H1 (cell line): ENCODE measurements around the gene CSHL1. TPM values are rescaled to one million over a fixed set of nuclear protein-coding genes. Genes with fewer than 3 reads are reported as not detected.
"Not testable (repeated sequence)": the region's sequence is repeated elsewhere in the genome, so short reads cannot be mapped to it uniquely, and the experiment has no call there.

Source experiments
- CTCF ChIA-PET: fragments of 300-600 bp; sonication (Branson Sonifier 250); formaldehyde crosslinking; loops from one replicate; lab custom pipeline; 2021; ENCODE audit not compliant: partially characterized antibody; lab: Charles Lee
- POLR2A ChIA-PET: fragments of 300-600 bp; sonication (Branson Sonifier 250); formaldehyde crosslinking; loops from one replicate; lab custom pipeline; 2021; ENCODE audit warnings: inconsistent platforms; ENCODE audit not compliant: partially characterized antibody; lab: Charles Lee
- DNase-seq, 2 experiments: peaks; one replicate each; pipeline versions ENCODE4 v3.0.0 to v3.0.0-alpha.2; 2010 to 2022; ENCODE audit warnings: low spot score in 2 of 2, low read depth in 1 of 2, mixed read lengths in 1 of 2
- FAIRE-seq: peaks from 2 replicates; lab custom pipeline; 2011; peaks lifted over from hg19 to GRCh38; lab: Jason Lieb, UNC
- H2AFZ ChIP-seq: 2 replicates; pipeline ENCODE4 v1.8.1; 2012; ENCODE audit warnings: low read length, inconsistent platforms
- H2AK5ac ChIP-seq: 2 replicates; pipeline ENCODE4 v1.6.1; 2013; ENCODE audit warnings: low read depth, low read length
- H2BK120ac ChIP-seq: replicated peaks from 2 replicates; pipeline ENCODE3; 2013; ENCODE audit warnings: low read depth, low read length, inconsistent platforms
- H2BK12ac ChIP-seq: 2 replicates; pipeline ENCODE4 v1.6.1; 2013; ENCODE audit warnings: low read depth, low read length
- H2BK15ac ChIP-seq: 2 replicates; pipeline ENCODE4 v1.6.1; 2013; ENCODE audit warnings: low read length
- H2BK20ac ChIP-seq: 2 replicates; pipeline ENCODE4 v1.6.1; 2013; ENCODE audit warnings: low read length
- H2BK5ac ChIP-seq: 2 replicates; pipeline ENCODE4 v1.6.1; 2013; ENCODE audit warnings: low read depth, low read length
- H3K14ac ChIP-seq: 2 replicates; pipeline ENCODE4 v1.6.1; 2013; ENCODE audit warnings: inconsistent platforms; ENCODE audit not compliant: insufficient read length
- H3K18ac ChIP-seq: 2 replicates; pipeline ENCODE4 v1.6.1; 2013; ENCODE audit warnings: low read length; ENCODE audit errors: extremely low read depth
- H3K23ac ChIP-seq: 2 replicates; pipeline ENCODE4 v1.6.1; 2013; ENCODE audit warnings: inconsistent platforms; ENCODE audit not compliant: insufficient read length
- H3K23me2 ChIP-seq: 2 replicates; pipeline ENCODE4 v1.6.1; 2013; ENCODE audit warnings: low read depth, low read length
- H3K27ac ChIP-seq: 2 replicates; pipeline ENCODE4 v1.6.1; 2011; ENCODE audit warnings: low read depth, low read length, inconsistent platforms
- H3K27me3 ChIP-seq, 4 experiments: replicated peaks in 1 of 4; 1 replicate in 1 of 4; 2 replicates in 3 of 4; pipeline versions ENCODE4 v1.6.1 to v1.8.1; 2011 to 2013; ENCODE audit warnings: low read length in 3 of 4, mild to moderate bottlenecking in 3 of 4, inconsistent platforms in 2 of 4, mixed read lengths in 2 of 4, moderate library complexity in 1 of 4; ENCODE audit not compliant: control insufficient read depth in 3 of 4, insufficient read depth in 3 of 4; ENCODE audit errors: extremely low read depth in 1 of 4
- H3K36me3 ChIP-seq, 4 experiments: 2 replicates each; pipeline versions ENCODE4 v1.6.1 to v1.8.1; 2011 to 2013; ENCODE audit warnings: mild to moderate bottlenecking in 4 of 4, low read length in 3 of 4, moderate library complexity in 2 of 4, control low read depth in 1 of 4, inconsistent platforms in 1 of 4; ENCODE audit not compliant: insufficient read depth in 4 of 4, control insufficient read depth in 2 of 4
- H3K4ac ChIP-seq: replicated peaks from 2 replicates; pipeline ENCODE3; 2013; ENCODE audit warnings: low read length, low read depth, mixed read lengths, inconsistent platforms; ENCODE audit not compliant: insufficient read length
- H3K4me1 ChIP-seq, 4 experiments: replicated peaks in 1 of 4; 1 replicate in 1 of 4; 2 replicates in 3 of 4; pipeline versions ENCODE4 v1.6.1 to v1.8.1; 2011 to 2013; ENCODE audit warnings: low read length in 3 of 4, inconsistent platforms in 2 of 4, mixed read lengths in 1 of 4; ENCODE audit not compliant: insufficient read depth in 4 of 4, control insufficient read depth in 3 of 4
- H3K4me2 ChIP-seq, 2 experiments: 2 replicates each; pipeline versions ENCODE4 v1.6.1 to v1.8.1; 2011 to 2013; ENCODE audit warnings: low read depth in 2 of 2, low read length in 2 of 2, control low read depth in 1 of 2, inconsistent platforms in 1 of 2, mild to moderate bottlenecking in 1 of 2; ENCODE audit not compliant: insufficient read depth in 1 of 2
- H3K4me3 ChIP-seq, 4 experiments: fragments of 200-600, 300-600 bp in 1 of 4; sonication (generic), shearing (Covaris generic), sonication (Bioruptor Twin) in 1 of 4; 2 replicates each; pipeline versions ENCODE4 v1.5.1 to v1.8.1; 2011 to 2016; ENCODE audit warnings: low read length in 4 of 4, low read depth in 3 of 4, control low read depth in 2 of 4, inconsistent platforms in 2 of 4, mild to moderate bottlenecking in 2 of 4, mixed read lengths in 1 of 4, moderate library complexity in 1 of 4; ENCODE audit not compliant: insufficient read depth in 2 of 4; ENCODE audit errors: extremely low read depth in 1 of 4
- H3K56ac ChIP-seq: replicated peaks from 2 replicates; pipeline ENCODE3; 2013; ENCODE audit warnings: low read depth, mild to moderate bottlenecking, mixed read lengths, low read length, inconsistent platforms; ENCODE audit not compliant: insufficient read length
- H3K79me1 ChIP-seq: 2 replicates; pipeline ENCODE4 v1.6.1; 2013; ENCODE audit warnings: low read depth, low read length, control low read depth
- H3K79me2 ChIP-seq, 2 experiments: 2 replicates each; pipeline versions ENCODE4 v1.6.1 to v1.8.1; 2012 to 2013; ENCODE audit warnings: low read length in 2 of 2, mild to moderate bottlenecking in 2 of 2, inconsistent platforms in 1 of 2; ENCODE audit not compliant: insufficient read depth in 2 of 2, control insufficient read depth in 1 of 2
- H3K9ac ChIP-seq, 4 experiments: replicated peaks in 1 of 4; 1 replicate in 1 of 4; 2 replicates in 3 of 4; pipeline versions ENCODE4 v1.6.1 to v1.8.1; 2011 to 2013; ENCODE audit warnings: low read depth in 3 of 4, low read length in 3 of 4, control low read depth in 2 of 4, mild to moderate bottlenecking in 2 of 4, moderate library complexity in 2 of 4, inconsistent platforms in 1 of 4; ENCODE audit errors: extremely low read depth in 1 of 4
- H3K9me3 ChIP-seq, 2 experiments: 2 replicates each; pipeline versions ENCODE4 v1.6.1 to v1.8.1; 2012 to 2013; ENCODE audit warnings: mild to moderate bottlenecking in 2 of 2, moderate library complexity in 2 of 2, control low read depth in 1 of 2, inconsistent platforms in 1 of 2, low read depth in 1 of 2, low read length in 1 of 2, mixed read lengths in 1 of 2; ENCODE audit not compliant: insufficient read depth in 2 of 2
- H4K20me1 ChIP-seq, 2 experiments: replicated peaks in 1 of 2; 2 replicates each; pipeline versions ENCODE3 to v1.8.1; 2011 to 2013; ENCODE audit warnings: inconsistent platforms in 2 of 2, low read length in 2 of 2, mild to moderate bottlenecking in 1 of 2; ENCODE audit not compliant: insufficient read depth in 2 of 2, control insufficient read depth in 1 of 2
- H4K5ac ChIP-seq: 2 replicates; pipeline ENCODE4 v1.6.1; 2013; ENCODE audit warnings: low read length, low read depth, mixed read lengths, inconsistent platforms; ENCODE audit not compliant: insufficient read length
- H4K8ac ChIP-seq: 2 replicates; pipeline ENCODE4 v1.8.0; 2013; ENCODE audit warnings: mild to moderate bottlenecking, moderate library complexity, low read length, inconsistent platforms; ENCODE audit not compliant: insufficient read depth; ENCODE audit errors: extremely low read depth
- H4K91ac ChIP-seq: replicated peaks from 2 replicates; pipeline ENCODE3; 2013; ENCODE audit warnings: low read length, mixed read lengths, inconsistent platforms; ENCODE audit not compliant: insufficient read length
- CREB1 ChIP-seq: IDR thresholded peaks from 2 replicates; pipeline ENCODE4 v1.6.1; 2012; ENCODE audit warnings: inconsistent platforms
- RAD21 ChIP-seq, 2 experiments: IDR thresholded peaks in 1 of 2; conservative IDR thresholded peaks in 1 of 2; 2 replicates each; pipeline ENCODE4 v1.6.1; 2011; ENCODE audit warnings: low read depth in 2 of 2, low read length in 2 of 2, improper control_type of control experiment in 1 of 2, inconsistent platforms in 1 of 2, mild to moderate bottlenecking in 1 of 2, moderate library complexity in 1 of 2
- SIN3A ChIP-seq, 2 experiments: IDR thresholded peaks in 1 of 2; conservative IDR thresholded peaks in 1 of 2; 2 replicates each; pipeline ENCODE4 v1.6.1; 2011 to 2012; ENCODE audit warnings: low read length in 2 of 2, improper control_type of control experiment in 1 of 2, low read depth in 1 of 2, mild to moderate bottlenecking in 1 of 2
- SP1 ChIP-seq: IDR thresholded peaks from 2 replicates; pipeline ENCODE4 v1.6.1; 2011; ENCODE audit warnings: low read depth, low read length
- WGBS, 2 experiments: shearing (Covaris generic) in 1 of 2; methylation state at CpG; one replicate each; pipeline versions ENCODE4 v1.1.6 to v1.1.7; 2013 to 2015; ENCODE audit warnings: low lambda C conversion rate in 2 of 2, mixed read lengths in 2 of 2, inconsistent platforms in 1 of 2, low coverage in 1 of 2, missing lambda C conversion rate in 1 of 2; ENCODE audit not compliant: insufficient replicate concordance in 2 of 2, insufficient coverage in 1 of 2, insufficient read length in 1 of 2; ENCODE audit errors: extremely low coverage in 1 of 2, missing lambda C conversion rate in 1 of 2; 5-methylcytosine and 5-hydroxymethylcytosine counted together
- polyA plus RNA-seq, 7 experiments: library from polyadenylated mRNA; depleted of rRNA in 3 of 7; stranded (reverse) in 5 of 7; unstranded in 2 of 7; fragments of >200 nt in 5 of 7; fragments of 200-250 nt in 2 of 7; gene quantifications; 1 replicate in 5 of 7; 2 replicates in 1 of 7; 4 replicates in 1 of 7; pipeline versions ENCODE4 v1.2.1 to v1.2.3, GENCODE V29; 2011 to 2013; ENCODE audit warnings: missing spikeins in 2 of 7, mixed read lengths in 2 of 7
- total RNA-seq: library from RNA; stranded (reverse); fragmentation: NEBNext Ultra II Directional; extraction: Animal tissue kit (Norgen Biotek cat#: 25700); gene quantifications from 2 replicates; pipeline ENCODE4 v1.2.1, GENCODE V29; 2021
- TF ChIP-seq, protein P1 (sequence below), 3 experiments: IDR thresholded peaks; 1 replicate in 2 of 3; 2 replicates in 1 of 3; pipeline versions ENCODE4 v1.5.1 to v1.6.1; 2011; ENCODE audit warnings: low read length in 3 of 3, mild to moderate bottlenecking in 3 of 3, inconsistent platforms in 2 of 3, low read depth in 1 of 3, moderate library complexity in 1 of 3; ENCODE audit not compliant: insufficient read depth in 1 of 3; ENCODE audit errors: control extremely low read depth in 1 of 3

The CSHL1 gene
- total and polyA plus RNA-seq, 2 of the 8 experiments (the other 6 are each of a cell fraction or from before 2014, with no cell fraction given) = not detected

DNA sequence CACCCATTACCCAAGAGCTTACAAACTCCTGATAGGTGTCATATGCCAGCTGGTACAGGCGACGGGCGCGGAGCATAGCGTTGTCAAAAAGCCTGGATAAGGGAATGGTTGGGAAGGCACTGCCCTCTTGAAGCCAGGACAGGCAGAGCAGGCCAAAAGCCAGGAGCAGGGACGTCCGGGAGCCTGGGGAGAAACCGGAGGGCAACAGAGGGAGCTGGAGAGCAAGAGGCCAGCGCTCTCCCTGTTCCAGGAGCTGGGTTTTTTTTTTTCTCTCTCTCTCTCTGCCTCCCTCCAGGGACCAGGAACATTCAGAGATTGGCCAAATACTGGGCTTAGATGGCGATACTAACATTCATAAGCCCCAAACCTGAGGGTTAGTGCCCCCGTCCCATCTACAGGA lies 29.7 kb downstream of the CSHL1 start:
- not testable (repeated sequence) for H2BK120ac ChIP-seq, H3K23me2 ChIP-seq, H3K14ac ChIP-seq, H2BK5ac ChIP-seq, H3K23ac ChIP-seq, H2BK20ac ChIP-seq, H3K79me2 ChIP-seq, H3K9me3 ChIP-seq, H3K27me3 ChIP-seq, H4K20me1 ChIP-seq, H3K27ac ChIP-seq, H3K36me3 ChIP-seq, H2AK5ac ChIP-seq, H4K5ac ChIP-seq, H3K56ac ChIP-seq, H3K9ac ChIP-seq, H4K91ac ChIP-seq, H2BK15ac ChIP-seq, H4K8ac ChIP-seq, H3K79me1 ChIP-seq, H3K4ac ChIP-seq
- DNase-seq (peak in 1 of 2 experiments; percentile 77), FAIRE-seq (peak; percentile 48)
- Histone ChIP-seq H3K4me1 (peaks cover 3 to 15% (median 8%) of the 10 kb centered on the region in 4 experiments), H2BK12ac (peak overlapping the region; percentile 68; the same call in 1 of the 2 replicates), H3K4me2 (peak overlapping the region; percentile 39 to 41; a peak in 3 of 4 replicates), H3K18ac (peak overlapping the region; percentile 60), H2AFZ (peak overlapping the region; percentile 97), H3K4me3 (peak overlapping the region in 1 of 4 experiments; percentile 33; a peak in 2 of 8 replicates)
- 37% methylated on average over 8 of the region's 11 CpGs; no CpG with 5 or more reads in 1 of the 2 experiments for WGBS, 2 experiments
- ChIA-PET CTCF (interaction anchor here (0.6 to 4.5 kb wide), 31 partner anchors 8 to 476 kb away, joined by 3 to 66 read pairs (median 4); partner anchors contain the start of genes CSHL1, GH1 and ICAM2), POLR2A (interaction anchor here (0.6 to 1.1 kb wide), 4 partner anchors 16 to 264 kb away, joined by 3 to 4 read pairs (median 3); no protein-coding TSS in a partner anchor)
- TF ChIP-seq CREB1 = 0 out of 2 replicates have a peak, but pooled peaks have one; percentile 25
- peak; percentile 93 for TF ChIP-seq SP1
- TF ChIP-seq RAD21 (IDR thresholded peaks at IDR 0.05 in 1 of 2, conservative IDR thresholded peaks at IDR 0.05 in 1 of 2; ENCODE audit: low read depth in 2 of 2, low read length in 2 of 2) = peak in 1 of 2 experiments; percentile 18; a peak in 1 of 4 replicates
- peak in 1 of 2 experiments; percentile 60; a peak in 1 of 4 replicates for TF ChIP-seq SIN3A (conservative IDR thresholded peaks at IDR 0.05 in 1 of 2, IDR thresholded peaks at IDR 0.05 in 1 of 2; ENCODE audit: low read depth in 1 of 2, low read length in 2 of 2)
- TF ChIP-seq, protein P1, sequence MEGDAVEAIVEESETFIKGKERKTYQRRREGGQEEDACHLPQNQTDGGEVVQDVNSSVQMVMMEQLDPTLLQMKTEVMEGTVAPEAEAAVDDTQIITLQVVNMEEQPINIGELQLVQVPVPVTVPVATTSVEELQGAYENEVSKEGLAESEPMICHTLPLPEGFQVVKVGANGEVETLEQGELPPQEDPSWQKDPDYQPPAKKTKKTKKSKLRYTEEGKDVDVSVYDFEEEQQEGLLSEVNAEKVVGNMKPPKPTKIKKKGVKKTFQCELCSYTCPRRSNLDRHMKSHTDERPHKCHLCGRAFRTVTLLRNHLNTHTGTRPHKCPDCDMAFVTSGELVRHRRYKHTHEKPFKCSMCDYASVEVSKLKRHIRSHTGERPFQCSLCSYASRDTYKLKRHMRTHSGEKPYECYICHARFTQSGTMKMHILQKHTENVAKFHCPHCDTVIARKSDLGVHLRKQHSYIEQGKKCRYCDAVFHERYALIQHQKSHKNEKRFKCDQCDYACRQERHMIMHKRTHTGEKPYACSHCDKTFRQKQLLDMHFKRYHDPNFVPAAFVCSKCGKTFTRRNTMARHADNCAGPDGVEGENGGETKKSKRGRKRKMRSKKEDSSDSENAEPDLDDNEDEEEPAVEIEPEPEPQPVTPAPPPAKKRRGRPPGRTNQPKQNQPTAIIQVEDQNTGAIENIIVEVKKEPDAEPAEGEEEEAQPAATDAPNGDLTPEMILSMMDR (IDR thresholded peaks at IDR 0.05; ENCODE audit: control extremely low read depth in 1 of 3, insufficient read depth in 1 of 3, low read depth in 1 of 3, low read length in 3 of 3) = peak; percentile 38 to 52 (median 47)
